Muscle of back (tissue), 11 donors: Measurements from ENCODE around the gene APBB2. TPM values are rescaled to one million over a fixed set of nuclear protein-coding genes. Genes with fewer than 3 reads are reported as not detected.

Experiments used
- DNase-seq, 3 donors: peaks; one replicate each; pipeline versions ENCODE4 v3.0.0 to v3.0.0-alpha.2; 2013
- polyA plus RNA-seq, 10 donors: library from polyadenylated mRNA; unstranded; fragments of 120-200 nt; gene quantifications; one replicate each; pipeline ENCODE4 v1.2.1, GENCODE V29; 2013; ENCODE audit not compliant: insufficient read length in 10 of 10

The APBB2 gene
- polyA plus RNA-seq, 10 donors, result 29.5 to 55.5 (median 44.6) TPM

DNA sequence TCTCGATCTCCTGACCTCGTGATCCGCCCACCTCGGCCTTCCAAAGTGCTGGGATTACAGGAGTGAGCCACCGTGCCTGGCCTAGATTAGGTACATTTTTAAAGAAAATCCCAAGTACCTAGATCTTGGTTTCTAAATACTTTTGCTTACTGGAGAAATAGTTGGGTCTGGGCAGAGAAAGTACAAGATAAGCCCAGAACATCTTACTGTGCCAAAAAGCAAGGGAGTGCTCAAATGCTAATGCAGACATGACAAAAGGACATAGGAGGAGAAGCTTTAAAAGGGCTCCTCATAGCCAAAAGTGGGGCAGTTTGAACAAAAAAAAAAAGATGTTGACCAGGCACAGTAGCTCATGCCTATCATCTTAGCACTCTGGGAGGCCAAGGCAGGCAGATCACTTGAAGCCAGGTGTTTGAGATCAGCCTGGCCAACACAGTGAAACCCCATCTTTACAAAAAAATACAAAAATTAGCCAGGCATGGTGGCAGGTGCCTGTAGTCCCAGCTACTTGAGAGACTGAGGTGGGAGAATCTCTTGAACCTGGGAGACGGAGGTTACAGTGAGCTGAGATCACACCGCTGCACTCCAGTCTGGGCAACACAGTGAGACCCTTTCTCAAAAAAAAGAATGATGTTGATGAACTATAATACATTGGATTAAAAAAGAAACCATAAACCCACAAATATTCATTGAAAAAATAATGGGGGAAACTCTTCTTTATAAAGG lies 107.5 kb downstream of the APBB2 start:
- no peak for DNase-seq

DNA sequence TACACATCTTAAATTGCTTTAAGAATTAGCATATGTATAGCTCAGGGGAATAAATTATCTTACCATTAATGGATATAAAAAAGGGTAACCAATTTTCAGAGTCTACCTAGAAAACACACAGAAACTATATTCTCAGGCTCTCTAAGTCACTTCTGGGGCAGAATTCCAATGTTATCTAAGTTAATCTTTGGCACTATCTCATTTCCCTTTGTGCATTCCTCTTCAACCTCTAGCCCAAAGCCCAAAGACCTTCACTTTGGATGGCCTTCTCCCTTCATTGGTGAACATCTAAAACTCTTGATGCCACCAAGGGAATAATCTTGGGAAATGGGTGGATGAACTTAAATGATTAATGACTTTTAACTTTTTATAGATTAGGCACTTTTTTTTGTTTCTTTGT lies 108.3 kb downstream of the APBB2 start:
- no peak for DNase-seq

- DNase-seq, result no peak
These were observed 110.2 kb downstream of the APBB2 start for GRCh38 chr4:41104155-41104554.

DNA sequence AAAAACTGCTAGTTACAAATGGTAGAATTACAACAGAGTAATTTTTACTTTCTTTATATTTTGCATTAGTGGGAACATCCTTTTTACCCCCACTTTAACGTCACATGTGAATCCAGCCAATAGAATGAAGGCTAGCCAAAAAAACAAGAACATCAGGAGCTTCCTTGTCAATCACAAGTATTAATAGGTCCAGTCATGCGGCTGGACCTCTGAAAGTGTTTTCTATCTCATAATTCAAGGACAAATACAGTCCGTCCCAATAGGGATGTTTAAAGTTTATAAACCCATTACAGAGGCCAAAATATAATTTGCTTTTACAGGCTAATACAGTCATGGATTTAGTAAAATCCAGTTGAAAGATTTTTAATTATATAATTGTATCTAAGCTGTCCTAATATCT lies 110.7 kb downstream of the APBB2 start:
- no peak for DNase-seq

DNA sequence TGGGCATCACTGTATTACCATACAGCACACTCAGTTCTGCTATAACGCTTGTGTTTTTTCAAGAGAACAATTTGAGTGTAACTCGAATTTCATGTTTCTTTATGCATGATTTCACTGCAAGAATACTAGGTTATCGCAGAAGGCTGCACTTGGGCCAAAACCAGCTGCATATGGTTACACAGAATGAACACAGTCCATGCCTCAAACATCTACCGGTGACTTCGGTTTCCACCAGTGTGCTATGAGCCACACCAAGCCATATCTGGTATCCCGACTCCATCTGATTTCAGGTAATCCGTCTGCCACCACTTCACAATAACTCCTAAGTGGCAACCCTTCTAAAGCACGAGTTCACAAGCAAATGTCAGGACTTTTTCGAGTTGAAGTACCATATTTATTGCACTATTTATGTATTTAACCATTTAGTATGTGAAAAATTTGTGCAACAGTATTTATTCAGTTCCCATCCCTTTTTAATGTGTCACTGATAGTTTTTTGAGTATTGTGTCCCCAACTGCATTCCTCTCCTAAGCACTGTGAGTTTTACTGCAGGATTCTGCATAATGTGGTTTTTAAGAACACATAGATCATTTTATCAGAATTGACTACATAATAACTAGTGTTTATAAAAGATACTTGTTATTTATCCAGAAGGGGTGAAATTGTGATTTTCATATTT lies 111.8 kb downstream of the APBB2 start:
- no peak for DNase-seq

DNA sequence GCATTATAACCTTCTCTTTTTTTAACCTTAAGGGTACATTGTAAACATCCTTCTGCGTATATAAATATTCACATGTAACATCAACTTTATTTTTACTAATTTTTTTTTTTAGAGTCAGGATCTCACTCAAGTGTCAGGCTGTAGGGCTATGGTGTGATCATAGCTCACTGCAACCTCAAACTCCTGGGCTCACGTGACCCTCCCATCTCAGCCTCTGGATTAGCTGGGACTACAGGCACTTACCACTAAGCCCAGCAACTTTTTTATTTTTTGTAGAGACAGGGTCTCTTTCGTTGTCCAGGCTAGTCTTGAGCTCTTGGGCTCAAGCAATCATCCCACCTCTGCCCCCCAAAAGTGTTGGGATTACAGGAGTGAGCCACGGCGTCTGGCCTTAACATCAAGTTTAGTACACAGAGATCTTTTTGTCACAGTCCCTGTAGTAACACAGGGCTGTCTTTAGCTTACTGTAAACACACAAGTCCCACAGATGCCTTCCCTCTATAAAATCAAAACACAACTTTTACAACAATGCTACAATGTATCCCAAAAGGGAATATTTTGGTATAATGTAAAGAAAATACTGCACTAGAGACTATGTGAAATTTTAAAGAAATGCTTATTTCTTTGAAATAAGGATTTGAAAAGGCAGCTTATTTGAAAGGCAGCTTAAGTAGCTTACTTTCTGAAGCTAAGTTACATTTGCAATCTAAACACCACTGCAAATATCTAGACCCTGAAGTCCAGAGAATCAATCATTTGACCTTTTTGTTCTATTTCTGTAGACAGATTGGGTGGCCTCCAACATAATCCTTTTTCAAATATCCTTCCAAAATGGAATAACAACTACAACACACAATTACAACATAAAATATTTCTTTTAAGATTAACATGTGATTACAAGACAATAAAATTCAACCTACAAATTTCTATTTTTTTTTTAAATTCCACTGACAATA lies 116.0 kb downstream of the APBB2 start:
- no peak for DNase-seq

DNA sequence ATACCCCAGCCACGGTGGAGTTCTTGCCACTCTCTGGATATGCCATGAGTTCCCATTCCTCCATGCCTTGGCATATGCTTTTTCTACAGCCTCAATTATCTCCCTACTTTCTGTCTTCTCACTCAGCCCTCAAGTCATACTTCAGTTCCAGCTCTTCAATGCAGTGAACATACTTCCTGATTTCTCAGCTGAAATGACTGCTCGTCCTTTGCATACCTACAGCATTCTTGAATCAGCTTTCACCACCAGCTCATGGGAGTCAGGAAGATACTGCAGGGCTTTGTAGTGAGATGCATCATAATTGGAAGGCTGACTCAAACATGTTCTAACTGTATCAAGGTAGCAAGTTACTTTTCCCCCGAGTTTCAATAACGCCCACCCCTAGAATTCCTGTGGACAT lies 118.4 kb downstream of the APBB2 start:
- DNase-seq, result peak in 1 of 3 donors; percentile 31

GRCh38 chr4:41095192-41095872 lies 119.0 kb downstream of the APBB2 start:
- DNase-seq, result no peak

DNA sequence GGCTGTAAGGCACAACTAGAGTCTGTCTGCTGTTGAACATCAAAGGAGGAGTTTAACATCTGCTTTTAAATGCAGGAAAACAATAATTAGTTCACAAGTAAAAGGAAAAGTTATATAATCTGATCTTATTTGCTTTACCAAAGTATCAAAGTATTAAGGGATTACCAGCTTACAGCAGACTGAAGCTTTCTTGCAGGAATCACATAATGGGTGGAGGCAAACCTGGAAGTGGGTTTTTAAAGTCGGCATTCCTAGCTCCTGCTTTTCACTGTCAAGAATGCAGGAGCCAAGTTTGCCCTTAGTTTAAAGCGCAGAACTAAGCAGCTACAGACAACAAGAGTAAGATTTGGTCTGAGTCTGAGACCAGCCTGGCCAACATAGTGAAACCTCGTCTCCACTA lies 122.2 kb downstream of the APBB2 start:
- DNase-seq, result no peak

DNA sequence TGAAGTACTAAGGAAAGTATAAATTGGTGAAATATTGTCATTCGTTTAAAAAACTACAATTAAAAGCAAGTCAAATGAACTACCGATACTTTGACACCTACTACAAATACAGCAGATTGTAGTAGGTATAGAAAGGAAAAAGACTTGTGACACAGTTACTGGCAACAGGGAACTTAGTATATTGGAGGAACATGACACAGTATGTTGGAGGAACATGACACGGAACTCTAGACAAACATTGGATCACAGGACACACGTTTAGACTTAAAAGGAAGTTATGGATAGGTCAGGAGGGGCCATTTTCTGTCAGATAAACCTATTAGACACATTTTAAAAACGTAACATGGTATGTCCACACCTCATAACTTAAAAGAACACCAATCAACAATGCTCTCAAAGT lies 132.5 kb downstream of the APBB2 start:
- no peak for DNase-seq

- no peak for DNase-seq
These were observed 133.4 kb downstream of the APBB2 start for GRCh38 chr4:41080976-41081375.

GRCh38 chr4:41079881-41080560 lies 134.3 kb downstream of the APBB2 start:
- DNase-seq, result no peak

DNA sequence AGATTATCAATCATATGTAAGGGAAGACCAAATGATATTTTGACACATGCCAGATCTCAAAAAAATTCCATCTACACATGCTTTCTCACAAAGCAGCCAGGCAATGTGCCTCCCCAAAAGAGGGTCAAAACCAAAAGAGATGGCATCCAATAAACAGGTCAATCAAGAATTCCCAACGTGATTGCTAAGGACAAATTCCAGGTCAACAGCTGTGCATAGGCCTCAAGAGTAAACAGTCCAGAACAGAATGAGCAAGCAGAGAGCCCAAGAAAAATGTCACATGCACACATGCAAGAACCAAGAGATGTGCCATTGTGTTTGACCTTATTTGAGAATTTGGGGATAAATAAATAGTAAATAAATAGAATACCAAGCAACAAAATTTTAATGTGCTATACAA lies 136.7 kb downstream of the APBB2 start:
- DNase-seq, result no peak

- no peak for DNase-seq
These were observed 137.9 kb downstream of the APBB2 start for GRCh38 chr4:41076481-41076880.

- no peak for DNase-seq
These were observed 140.1 kb downstream of the APBB2 start for GRCh38 chr4:41074215-41074614.

DNA sequence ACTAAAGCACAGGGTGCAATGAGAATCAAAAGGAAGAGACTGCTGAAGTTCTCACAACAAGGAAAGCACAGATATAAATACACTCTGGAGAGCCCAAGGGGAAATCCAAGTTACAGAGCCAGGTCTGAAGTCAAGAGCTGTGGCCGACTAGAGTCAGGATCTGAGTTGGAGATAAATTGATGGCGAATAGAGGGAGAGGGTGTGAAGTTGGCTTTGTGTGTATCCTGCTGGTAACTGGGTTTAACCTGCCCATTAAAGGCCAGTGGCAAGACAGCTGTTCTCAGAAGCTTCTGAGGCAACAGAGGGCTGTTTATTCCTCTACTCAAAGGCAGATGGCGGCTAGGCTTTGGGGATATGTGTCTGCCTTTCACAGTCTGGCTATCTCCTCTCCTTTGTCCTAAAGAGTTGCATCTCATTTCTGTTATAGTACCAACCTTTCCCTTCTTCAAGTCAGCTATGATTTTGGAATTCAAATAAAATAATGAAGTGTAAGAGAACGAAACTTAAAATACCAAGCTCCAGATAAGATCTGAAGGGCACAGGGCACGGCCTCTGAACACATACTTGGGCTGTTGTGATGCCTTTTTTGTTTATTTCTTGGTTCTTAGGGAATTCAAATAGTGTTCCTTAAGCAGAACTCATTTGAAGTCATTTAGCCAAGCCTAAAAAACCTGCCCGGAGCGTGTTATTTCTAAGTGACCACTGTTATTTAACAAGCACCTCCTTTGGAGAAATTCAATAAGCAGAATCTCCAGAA lies 142.1 kb downstream of the APBB2 start:
- peak in 1 of 3 donors; percentile 47 for DNase-seq

DNA sequence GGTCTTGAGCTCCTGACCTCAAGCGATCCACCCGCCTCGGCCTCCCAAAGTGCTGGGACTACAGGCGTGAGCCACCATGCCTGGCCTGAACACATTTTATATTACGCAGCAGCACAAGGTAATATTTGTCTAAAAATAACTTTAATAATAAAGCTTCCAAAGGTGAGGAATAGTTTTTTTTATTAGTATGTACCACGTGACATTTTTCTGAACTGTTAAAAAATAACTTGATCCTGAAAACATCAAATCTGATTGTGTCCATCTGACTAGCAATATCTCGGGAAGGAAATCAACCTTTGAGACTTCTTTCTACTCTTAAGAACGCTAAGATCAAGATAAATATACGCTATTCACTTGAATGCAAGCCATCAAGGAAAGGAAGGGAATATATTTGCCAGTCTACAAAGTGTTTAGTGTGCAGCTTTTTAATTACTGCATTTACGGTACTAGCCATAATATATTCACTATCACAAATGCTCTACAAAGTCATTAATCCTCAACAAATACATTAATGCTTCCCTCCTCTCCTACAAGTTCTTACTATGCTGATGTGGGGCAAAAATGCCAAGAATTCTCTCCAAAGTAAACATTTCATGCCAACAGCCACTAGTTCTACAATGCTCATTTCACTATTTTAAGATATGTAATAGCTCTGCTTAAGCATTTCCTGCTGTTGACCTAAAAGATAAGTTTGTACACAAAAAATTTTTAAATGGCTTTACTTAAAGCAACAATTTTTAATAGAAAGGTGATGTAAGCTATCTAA lies 143.6 kb downstream of the APBB2 start:
- no peak for DNase-seq

DNA sequence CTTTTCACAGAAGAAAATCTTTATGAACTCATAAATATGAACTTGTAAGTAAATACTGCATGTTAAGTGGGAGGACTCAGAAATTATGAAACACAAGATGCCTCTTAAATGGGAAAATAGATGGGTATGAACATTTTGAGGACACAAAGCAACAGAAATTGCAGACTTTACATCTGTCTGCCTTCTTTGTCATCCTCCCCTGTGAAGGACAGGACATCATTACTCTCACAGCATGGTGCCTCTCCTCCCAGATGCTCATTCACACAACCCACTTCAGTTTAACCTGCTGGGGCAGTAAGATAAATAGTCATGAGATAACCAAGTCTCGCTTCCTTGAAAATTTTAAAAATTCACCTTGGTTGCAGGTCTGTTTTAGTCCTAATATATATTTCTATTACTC lies 144.5 kb downstream of the APBB2 start:
- DNase-seq, result no peak

DNA sequence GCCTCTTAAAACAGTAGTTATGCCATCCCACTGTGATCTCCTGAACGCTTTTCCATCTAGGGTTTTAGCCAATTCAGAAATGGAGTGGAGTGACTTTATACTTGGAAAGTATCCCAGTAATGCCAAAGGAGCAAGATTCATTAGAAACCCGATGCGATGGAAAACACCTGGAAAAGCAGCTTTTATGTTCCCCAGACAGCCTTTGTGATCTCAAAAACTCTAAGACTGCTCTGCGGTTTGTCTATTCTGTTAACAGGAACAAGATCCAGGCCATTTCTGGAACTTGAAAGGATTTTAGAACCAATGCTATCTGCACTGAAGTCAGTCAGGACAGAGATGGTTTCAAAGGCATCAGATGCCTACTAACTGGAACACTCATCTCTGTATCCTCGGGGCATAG lies 145.1 kb downstream of the APBB2 start:
- peak in 1 of 3 donors; percentile 30 for DNase-seq

DNA sequence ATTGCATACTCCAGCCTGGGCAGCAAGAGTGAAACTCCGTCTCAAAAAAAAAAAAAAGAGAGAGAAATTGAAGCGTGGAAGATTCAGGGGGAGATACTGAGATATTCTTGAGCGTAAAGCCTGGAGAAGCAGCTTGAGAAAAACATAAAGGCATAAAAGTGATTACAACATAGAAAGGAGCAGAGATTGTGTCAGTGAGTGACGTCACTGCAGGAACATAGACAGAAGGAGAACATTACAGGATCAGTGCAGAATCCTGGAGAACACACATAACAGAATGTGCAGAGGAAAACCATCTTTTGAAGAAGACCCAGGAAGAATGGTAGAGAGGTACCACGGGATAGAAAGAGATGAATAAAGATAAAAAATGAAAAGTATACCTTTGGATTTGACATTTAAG lies 147.0 kb downstream of the APBB2 start:
- no peak for DNase-seq
